H9 (cell line): ENCODE results near the gene SOCS4. TPM values are rescaled to one million over a fixed set of nuclear protein-coding genes. Genes with fewer than 3 reads are reported as not detected.

Experiments used
- DNase-seq: peaks from one replicate; pipeline ENCODE4 v3.0.0-alpha.2; 2017
- H2AFZ ChIP-seq: one replicate; pipeline ENCODE4 v1.6.1; 2013; ENCODE audit warnings: mild to moderate bottlenecking, low read length, control low read depth, moderate library complexity
- H2AK5ac ChIP-seq: 2 replicates; pipeline ENCODE4 v1.6.1; 2013; ENCODE audit warnings: low read length, control low read depth, mixed read lengths; ENCODE audit not compliant: insufficient read length
- H2BK120ac ChIP-seq: one replicate; pipeline ENCODE4 v1.6.1; 2013; ENCODE audit warnings: low read depth, mild to moderate bottlenecking, low read length, control low read depth, inconsistent platforms; ENCODE audit not compliant: poor library complexity, severe bottlenecking
- H2BK12ac ChIP-seq: 2 replicates; pipeline ENCODE4 v1.6.1; 2013; ENCODE audit warnings: low read length, control low read depth, mixed read lengths, low read depth; ENCODE audit not compliant: insufficient read length
- H2BK15ac ChIP-seq: 2 replicates; pipeline ENCODE4 v1.6.1; 2013; ENCODE audit warnings: low read depth, low read length, control low read depth
- H2BK20ac ChIP-seq: one replicate; pipeline ENCODE4 v1.6.1; 2013; ENCODE audit warnings: low read depth, mild to moderate bottlenecking, low read length, control low read depth, inconsistent platforms; ENCODE audit not compliant: poor library complexity, severe bottlenecking
- H2BK5ac ChIP-seq: 2 replicates; pipeline ENCODE4 v1.6.1; 2013; ENCODE audit warnings: low read length, control low read depth, mixed read lengths; ENCODE audit not compliant: insufficient read length
- H3K14ac ChIP-seq: 2 replicates; pipeline ENCODE4 v1.6.1; 2013; ENCODE audit warnings: low read length, control low read depth; ENCODE audit not compliant: insufficient read depth
- H3K18ac ChIP-seq: 2 replicates; pipeline ENCODE4 v1.6.1; 2013; ENCODE audit warnings: low read depth, mild to moderate bottlenecking, mixed read lengths, low read length, control low read depth; ENCODE audit not compliant: insufficient read length
- H3K23ac ChIP-seq: 2 replicates; pipeline ENCODE4 v1.6.1; 2013; ENCODE audit warnings: low read length, control low read depth, mixed read lengths, low read depth; ENCODE audit not compliant: insufficient read length
- H3K23me2 ChIP-seq: 2 replicates; pipeline ENCODE4 v1.6.1; 2013; ENCODE audit warnings: low read depth, mild to moderate bottlenecking, mixed read lengths, low read length, control low read depth; ENCODE audit not compliant: insufficient read length, poor library complexity, severe bottlenecking
- H3K27ac ChIP-seq: 2 replicates; pipeline ENCODE4 v1.5.1; 2013; ENCODE audit warnings: low read length, control low read depth, mixed read lengths, low read depth; ENCODE audit not compliant: insufficient read length
- H3K27me3 ChIP-seq: 2 replicates; pipeline ENCODE4 v1.6.1; 2013; ENCODE audit warnings: low read length, control low read depth, inconsistent platforms; ENCODE audit not compliant: insufficient read depth
- H3K4ac ChIP-seq: 2 replicates; pipeline ENCODE4 v1.6.1; 2013; ENCODE audit warnings: low read depth, mild to moderate bottlenecking, control low read depth, inconsistent platforms, low read length, moderate library complexity
- H3K4me1 ChIP-seq: 2 replicates; pipeline ENCODE4 v1.6.1; 2013; ENCODE audit warnings: low read length, control low read depth, inconsistent platforms; ENCODE audit not compliant: insufficient read depth
- H3K4me2 ChIP-seq: 2 replicates; pipeline ENCODE4 v1.6.1; 2013; ENCODE audit warnings: low read length, control low read depth, mixed read lengths; ENCODE audit not compliant: insufficient read length, insufficient read depth
- H3K56ac ChIP-seq: 2 replicates; pipeline ENCODE4 v1.6.1; 2013; ENCODE audit warnings: low read depth, mild to moderate bottlenecking, mixed read lengths, low read length, control low read depth; ENCODE audit not compliant: insufficient read length
- H3K79me1 ChIP-seq: 2 replicates; pipeline ENCODE4 v1.6.1; 2013; ENCODE audit warnings: low read depth, mild to moderate bottlenecking, moderate library complexity, low read length, control low read depth, inconsistent platforms; ENCODE audit not compliant: insufficient read depth, poor library complexity, severe bottlenecking
- H3K79me2 ChIP-seq: 2 replicates; pipeline ENCODE4 v1.6.1; 2013; ENCODE audit warnings: low read length, control low read depth, inconsistent platforms; ENCODE audit not compliant: insufficient read depth
- H3K9ac ChIP-seq: 2 replicates; pipeline ENCODE4 v1.6.1; 2013; ENCODE audit warnings: low read length, control low read depth, mixed read lengths; ENCODE audit not compliant: insufficient read length; ENCODE audit errors: extremely low read depth
- H3K9me3 ChIP-seq: one replicate; pipeline ENCODE4 v1.6.1; 2013; ENCODE audit warnings: low read depth, low read length, inconsistent platforms; ENCODE audit not compliant: control insufficient read depth
- H3T11ph ChIP-seq: one replicate; pipeline ENCODE4 v1.6.1; 2013; ENCODE audit warnings: mild to moderate bottlenecking, low read length, control low read depth, inconsistent platforms
- H4K20me1 ChIP-seq: one replicate; pipeline ENCODE4 v1.6.1; 2013; ENCODE audit not compliant: control insufficient read depth, insufficient read length, insufficient read depth
- H4K5ac ChIP-seq: 2 replicates; pipeline ENCODE4 v1.6.1; 2013; ENCODE audit warnings: low read depth, mild to moderate bottlenecking, mixed read lengths, low read length, control low read depth; ENCODE audit not compliant: insufficient read length
- H4K8ac ChIP-seq: replicated peaks from 2 replicates; pipeline ENCODE4 v1.6.1; 2013; ENCODE audit warnings: low read length, control low read depth, mixed read lengths, low read depth; ENCODE audit not compliant: insufficient read length
- H4K91ac ChIP-seq: 2 replicates; pipeline ENCODE4 v1.6.1; 2013; ENCODE audit warnings: low read depth, mild to moderate bottlenecking, moderate library complexity, mixed read lengths, low read length, control low read depth; ENCODE audit not compliant: insufficient read length
- H3K27ac Mint-ChIP-seq, 3 experiments: 2 replicates in 2 of 3; 3 replicates in 1 of 3; pipeline ENCODE4 v1.8.0; 2020 to 2021; ENCODE audit warnings: mixed read lengths in 3 of 3, mild to moderate bottlenecking in 1 of 3, moderate library complexity in 1 of 3
- H3K27me3 Mint-ChIP-seq: 2 replicates; pipeline ENCODE4 v1.8.0; 2021; ENCODE audit warnings: low read depth, mild to moderate bottlenecking, moderate library complexity, mixed read lengths
- H3K36me3 Mint-ChIP-seq, 3 experiments: 2 replicates in 2 of 3; 3 replicates in 1 of 3; pipeline ENCODE4 v1.8.0; 2020 to 2021; ENCODE audit warnings: low read depth in 3 of 3, mixed read lengths in 3 of 3; ENCODE audit not compliant: insufficient read depth in 1 of 3
- H3K4me1 Mint-ChIP-seq, 2 experiments: 2 replicates each; pipeline ENCODE4 v1.8.0; 2020; ENCODE audit warnings: mixed read lengths in 2 of 2
- H3K4me3 Mint-ChIP-seq, 2 experiments: 2 replicates in 1 of 2; 3 replicates in 1 of 2; pipeline ENCODE4 v1.8.0; 2020 to 2021; ENCODE audit warnings: mild to moderate bottlenecking in 2 of 2, mixed read lengths in 2 of 2, moderate library complexity in 1 of 2
- H3K9me3 Mint-ChIP-seq, 2 experiments: 2 replicates in 1 of 2; 3 replicates in 1 of 2; pipeline ENCODE4 v1.8.0; 2020; ENCODE audit warnings: mild to moderate bottlenecking in 2 of 2, mixed read lengths in 2 of 2, moderate library complexity in 1 of 2
- CTCF ChIP-seq: fragments of 200-600 bp; sonication (generic); conservative IDR thresholded peaks from 3 replicates; pipeline ENCODE4 v1.8.0; 2021; ENCODE audit warnings: antibody characterized with exemption, mild to moderate bottlenecking
- total RNA-seq: library from RNA; stranded (reverse); gene quantifications from 2 replicates; pipeline ENCODE4 v1.2.1, GENCODE V29; 2021

Gene SOCS4
- total RNA-seq, 1 experiment from 2014 or later: 38.5 TPM

- DNase-seq: no peak
Observed at GRCh38 chr14:55038708-55039107, 11.7 kb downstream of the SOCS4 start.

More at GRCh38 chr14:55038708-55039107, 11.7 kb downstream of the SOCS4 start:
- peaks cover 7 to 9% of the 10 kb centered on the region in 2 experiments for H3K4me1 Mint-ChIP-seq
- Histone ChIP-seq H3K23ac (no peak overlapping the region), H3K79me1 (peaks cover 3% of the 10 kb centered on the region), H2BK12ac (no peak overlapping the region), H3K9me3 (no peaks in the 10 kb centered on the region), H3K56ac (no peak overlapping the region), H2BK15ac (no peak overlapping the region), H2BK5ac (no peak overlapping the region), H4K8ac (no peak overlapping the region), H3K23me2 (no peaks in the 10 kb centered on the region), H3K27ac (no peak overlapping the region), H3T11ph (no peak overlapping the region), H2AK5ac (no peak overlapping the region), H4K20me1 (no peaks in the 10 kb centered on the region), H4K91ac (no peak overlapping the region), H3K27me3 (no peaks in the 10 kb centered on the region), H3K14ac (no peak overlapping the region), H3K4me2 (no peak overlapping the region), H2BK20ac (no peak overlapping the region), H2AFZ (no peak overlapping the region), H3K9ac (no peak overlapping the region), H3K4me1 (no peaks in the 10 kb centered on the region), H4K5ac (no peak overlapping the region), H3K79me2 (no peaks in the 10 kb centered on the region), H3K4ac (no peak overlapping the region), H2BK120ac (no peak overlapping the region), H3K18ac (no peak overlapping the region)
- TF ChIP-seq CTCF: no peak
- H3K36me3 Mint-ChIP-seq: peaks cover 23 to 79% (median 61%) of the 10 kb centered on the region in 3 experiments; a peak in 6 of 7 replicates
- H3K9me3 Mint-ChIP-seq: no peaks in the 10 kb centered on the region
- peaks cover 15% of the 10 kb centered on the region for H3K27me3 Mint-ChIP-seq
- no peak overlapping the region for H3K27ac Mint-ChIP-seq
- no peak overlapping the region for H3K4me3 Mint-ChIP-seq
